CD4-positive, alpha-beta T cell (primary cell): ENCODE data around the gene NACC2. TPM values are rescaled to one million over a fixed set of nuclear protein-coding genes. Genes with fewer than 3 reads are reported as not detected.

Source experiments
- ATAC-seq: fragments of 200-7000 bp; cut with Tn5 transposase; one replicate; pipeline ENCODE4 v1.10.0; 2022; ENCODE audit warnings: mild to moderate bottlenecking; ENCODE audit not compliant: poor library complexity
- CTCF ChIA-PET: fragments of 350-600 bp; sonication (Branson Sonifier 250); formaldehyde crosslinking; loops from one replicate; lab custom pipeline; 2021; ENCODE audit warnings: antibody characterized with exemption, inconsistent platforms; lab: Charles Lee
- POLR2A ChIA-PET: fragments of 350-600 bp; sonication (Branson Sonifier 250); formaldehyde crosslinking; loops from one replicate; lab custom pipeline; 2021; ENCODE audit warnings: antibody characterized with exemption, inconsistent platforms; lab: Charles Lee
- DNase-seq, 14 experiments: peaks; one replicate each; pipeline ENCODE4 v3.0.0-alpha.2; 2013 to 2020; ENCODE audit warnings: mixed read lengths in 2 of 14
- H3K27ac ChIP-seq, 2 donors: one replicate each; pipeline versions ENCODE4 v1.5.1 to v1.7.0; 2013; ENCODE audit warnings: low read length in 2 of 2, low read depth in 1 of 2, mild to moderate bottlenecking in 1 of 2
- H3K27me3 ChIP-seq, 2 experiments: 1 replicate in 1 of 2; 2 replicates in 1 of 2; pipeline versions ENCODE4 v1.6.1 to v1.7.0; 2013; ENCODE audit warnings: low read length in 2 of 2, control low read depth in 1 of 2, mild to moderate bottlenecking in 1 of 2, moderate library complexity in 1 of 2; ENCODE audit not compliant: insufficient read depth in 2 of 2, control insufficient read depth in 1 of 2
- H3K36me3 ChIP-seq: one replicate; pipeline ENCODE4 v1.6.1; 2013; ENCODE audit warnings: low read length, control low read depth; ENCODE audit not compliant: insufficient read depth
- H3K4me1 ChIP-seq: one replicate; pipeline ENCODE4 v1.6.1; 2013; ENCODE audit warnings: low read length, control low read depth; ENCODE audit not compliant: insufficient read depth
- H3K4me3 ChIP-seq: one replicate; pipeline ENCODE4 v1.5.1; 2013; ENCODE audit warnings: mild to moderate bottlenecking, low read length, moderate library complexity
- H3K9me3 ChIP-seq, 2 experiments: 1 replicate in 1 of 2; 2 replicates in 1 of 2; pipeline versions ENCODE4 v1.6.1 to v1.7.0; 2013; ENCODE audit warnings: low read length in 2 of 2, mild to moderate bottlenecking in 2 of 2, control low read depth in 1 of 2, moderate library complexity in 1 of 2; ENCODE audit not compliant: control insufficient read depth in 1 of 2, insufficient read depth in 1 of 2
- H3K27ac Mint-ChIP-seq: one replicate; pipeline ENCODE4 v1.8.0; 2020; ENCODE audit warnings: mixed read lengths
- H3K27me3 Mint-ChIP-seq: one replicate; pipeline ENCODE4 v1.8.0; 2021; ENCODE audit warnings: mixed read lengths
- H3K36me3 Mint-ChIP-seq: one replicate; pipeline ENCODE4 v1.8.0; 2021; ENCODE audit warnings: low read depth, mixed read lengths
- H3K4me1 Mint-ChIP-seq: one replicate; pipeline ENCODE4 v1.8.0; 2021; ENCODE audit warnings: low read depth, mixed read lengths
- H3K4me3 Mint-ChIP-seq: one replicate; pipeline ENCODE4 v1.8.0; 2020; ENCODE audit warnings: mild to moderate bottlenecking, mixed read lengths
- H3K9me3 Mint-ChIP-seq: one replicate; pipeline ENCODE4 v1.8.0; 2020; ENCODE audit warnings: mixed read lengths
- intact Hi-C, 2 experiments: fragments of 100-400 bp; cut with DNase I in 1 of 2; cut with micrococcal nuclease in 1 of 2; formaldehyde crosslinking; loops; one replicate each; pipeline versions ENCODE4 v1.15.1 to v1.9.0; 2023 to 2025; cut with DNase I, micrococcal nuclease
- total RNA-seq, 174 experiments: library from RNA in 2 of 174; stranded (reverse) in 2 of 174; gene quantifications; one replicate each; pipeline ENCODE4 v1.2.3 and lab custom pipeline; 2021 to 2026
- TF ChIP-seq, protein P1 (sequence below): fragments of 200-600 bp; IDR thresholded peaks from one replicate; pipeline ENCODE4 v1.8.0; 2022; ENCODE audit warnings: antibody characterized with exemption, mild to moderate bottlenecking

NACC2 gene
- total RNA-seq, 2 experiments from 2014 or later, result 2.1 to 2.7 TPM

DNA sequence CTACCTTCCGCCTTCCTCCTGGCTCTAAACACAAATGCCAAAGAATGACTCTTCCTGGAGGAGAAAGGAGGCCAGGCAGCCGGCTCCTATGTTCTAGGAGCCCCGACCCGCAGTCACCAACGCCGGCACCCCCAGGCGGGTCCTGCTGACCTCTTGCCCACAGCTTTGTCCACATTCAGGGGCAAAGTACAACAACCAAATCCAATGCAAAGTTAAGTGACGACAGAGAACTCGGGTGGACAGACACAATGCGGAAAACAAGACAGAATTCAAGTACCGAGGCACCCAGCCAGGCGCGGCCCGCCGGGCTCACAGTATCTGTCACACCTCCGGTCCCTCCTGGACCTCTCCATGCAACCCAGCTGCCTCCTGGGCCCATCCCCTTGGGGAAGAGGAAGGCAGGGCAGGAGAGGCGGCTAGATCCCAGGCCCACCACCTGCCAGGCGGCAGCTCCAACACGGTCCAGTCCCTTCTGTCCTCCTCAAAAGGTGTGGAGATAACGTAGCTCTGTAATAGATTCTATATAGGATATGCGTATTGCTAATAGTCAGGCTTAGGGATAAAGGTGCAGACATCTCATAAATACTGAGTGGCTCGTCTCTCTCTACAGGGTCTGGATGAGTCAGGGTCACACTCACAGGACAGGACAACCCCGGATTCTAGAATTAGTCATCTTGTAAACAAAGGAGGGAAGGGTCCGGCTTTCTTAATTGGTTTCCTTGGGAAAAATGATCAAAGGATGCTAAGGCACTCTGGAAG is 87.0 kb downstream of the NACC2 start:
- Mint-ChIP-seq H3K36me3 (no peaks in the 10 kb centered on the region), H3K4me1 (no peaks in the 10 kb centered on the region), H3K4me3 (no peak overlapping the region), H3K27ac (no peak overlapping the region), H3K27me3 (no peaks in the 10 kb centered on the region), H3K9me3 (no peaks in the 10 kb centered on the region)
- no peaks in the 10 kb centered on the region for H3K9me3 ChIP-seq
- no peaks in the 10 kb centered on the region for H3K4me1 ChIP-seq
- ATAC-seq (no peak), DNase-seq (no peak)
- intact Hi-C loops, result no loop called here
- peaks cover 6% of the 10 kb centered on the region for H3K36me3 ChIP-seq
- TF ChIP-seq, protein P1, sequence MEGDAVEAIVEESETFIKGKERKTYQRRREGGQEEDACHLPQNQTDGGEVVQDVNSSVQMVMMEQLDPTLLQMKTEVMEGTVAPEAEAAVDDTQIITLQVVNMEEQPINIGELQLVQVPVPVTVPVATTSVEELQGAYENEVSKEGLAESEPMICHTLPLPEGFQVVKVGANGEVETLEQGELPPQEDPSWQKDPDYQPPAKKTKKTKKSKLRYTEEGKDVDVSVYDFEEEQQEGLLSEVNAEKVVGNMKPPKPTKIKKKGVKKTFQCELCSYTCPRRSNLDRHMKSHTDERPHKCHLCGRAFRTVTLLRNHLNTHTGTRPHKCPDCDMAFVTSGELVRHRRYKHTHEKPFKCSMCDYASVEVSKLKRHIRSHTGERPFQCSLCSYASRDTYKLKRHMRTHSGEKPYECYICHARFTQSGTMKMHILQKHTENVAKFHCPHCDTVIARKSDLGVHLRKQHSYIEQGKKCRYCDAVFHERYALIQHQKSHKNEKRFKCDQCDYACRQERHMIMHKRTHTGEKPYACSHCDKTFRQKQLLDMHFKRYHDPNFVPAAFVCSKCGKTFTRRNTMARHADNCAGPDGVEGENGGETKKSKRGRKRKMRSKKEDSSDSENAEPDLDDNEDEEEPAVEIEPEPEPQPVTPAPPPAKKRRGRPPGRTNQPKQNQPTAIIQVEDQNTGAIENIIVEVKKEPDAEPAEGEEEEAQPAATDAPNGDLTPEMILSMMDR, result no peak
- H3K27me3 ChIP-seq, result no peaks in the 10 kb centered on the region
- no peak overlapping the region for H3K27ac ChIP-seq
- ChIA-PET CTCF (no interaction called here), POLR2A (no interaction called here)
- no peak overlapping the region for H3K4me3 ChIP-seq

DNA sequence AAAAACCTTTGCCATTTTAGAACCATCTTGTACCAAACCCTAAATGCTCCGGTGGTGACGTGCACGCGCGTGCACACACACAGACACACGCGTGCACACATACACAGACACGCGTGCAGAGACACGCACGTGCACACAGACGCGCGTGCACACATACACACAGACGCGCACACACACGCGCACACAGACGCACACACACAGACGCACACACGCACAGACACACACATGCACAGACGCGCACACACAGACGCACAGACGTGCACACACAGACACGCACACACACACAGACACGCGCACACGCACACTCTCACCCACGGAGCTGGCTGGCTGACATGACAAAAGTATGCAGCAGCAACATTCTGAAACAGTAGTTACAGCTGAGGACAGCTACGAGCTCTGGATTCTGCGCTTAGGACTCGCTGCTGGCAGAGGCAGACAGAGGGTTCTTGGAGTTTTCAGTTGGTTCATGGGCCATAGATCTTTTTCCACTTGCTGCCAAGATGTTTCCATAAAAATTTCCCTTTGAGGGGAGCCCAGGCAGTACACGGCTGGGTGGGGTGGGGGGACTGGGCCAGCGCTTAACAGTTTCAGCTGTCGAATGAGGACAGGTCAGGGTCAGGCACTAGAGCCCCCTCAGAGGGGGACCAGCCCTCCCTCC is 87.7 kb downstream of the NACC2 start:
- no peaks in the 10 kb centered on the region for H3K4me1 Mint-ChIP-seq
- H3K4me3 Mint-ChIP-seq, result no peak overlapping the region
- ATAC-seq, result no peak
- Histone ChIP-seq H3K4me3 (no peak overlapping the region), H3K36me3 (peaks cover 6% of the 10 kb centered on the region), H3K27me3 (no peaks in the 10 kb centered on the region), H3K27ac (no peak overlapping the region), H3K9me3 (no peaks in the 10 kb centered on the region), H3K4me1 (no peaks in the 10 kb centered on the region)
- DNase-seq, result no peak
- intact Hi-C loops, result no loop called here
- ChIA-PET POLR2A (no interaction called here), CTCF (no interaction called here)
- no peaks in the 10 kb centered on the region for H3K36me3 Mint-ChIP-seq
- TF ChIP-seq, protein P1, result no peak
- H3K27ac Mint-ChIP-seq, result no peak overlapping the region
- no peaks in the 10 kb centered on the region for H3K27me3 Mint-ChIP-seq
- H3K9me3 Mint-ChIP-seq, result no peaks in the 10 kb centered on the region

DNA sequence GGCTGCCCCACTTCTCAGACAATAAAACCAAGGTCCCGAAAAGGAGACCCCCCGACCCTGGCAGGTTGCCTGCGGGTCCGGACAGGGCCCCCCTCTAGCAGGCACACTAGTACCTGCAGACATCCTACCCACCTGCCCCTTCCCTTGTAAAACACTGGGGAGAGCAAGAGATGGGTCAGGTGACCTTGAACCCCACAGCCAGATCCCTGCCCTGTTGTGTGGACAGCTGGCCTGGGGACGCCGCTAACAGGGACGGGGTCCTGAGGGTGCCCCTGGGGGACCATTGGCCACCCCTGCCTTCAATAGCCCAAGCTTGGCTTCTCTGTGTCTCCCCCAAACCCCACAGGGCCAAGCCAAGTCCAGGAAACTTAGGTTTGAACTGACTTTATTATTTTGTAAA is 88.9 kb downstream of the NACC2 start:
- ChIA-PET POLR2A (no interaction called here), CTCF (no interaction called here)
- no peaks in the 10 kb centered on the region for H3K9me3 ChIP-seq
- no peaks in the 10 kb centered on the region for H3K27me3 ChIP-seq
- TF ChIP-seq, protein P1, result no peak
- peaks cover 4% of the 10 kb centered on the region for H3K36me3 ChIP-seq
- H3K4me1 ChIP-seq, result no peaks in the 10 kb centered on the region
- no peak overlapping the region for H3K27ac ChIP-seq
- Mint-ChIP-seq H3K36me3 (no peaks in the 10 kb centered on the region), H3K4me1 (no peaks in the 10 kb centered on the region), H3K4me3 (no peak overlapping the region), H3K27ac (no peak overlapping the region), H3K27me3 (no peaks in the 10 kb centered on the region), H3K9me3 (no peaks in the 10 kb centered on the region)
- ATAC-seq, result no peak
- intact Hi-C loops, result no loop called here
- H3K4me3 ChIP-seq, result no peak overlapping the region
- DNase-seq, result no peak
